SK-N-SH (cell line): Measurements from ENCODE around the gene ALKBH1. TPM values are rescaled to one million over a fixed set of nuclear protein-coding genes. Genes with fewer than 3 reads are reported as not detected.
A peak's percentile ranks its signal among the peaks of the same experiment; 100 is the strongest.

Source experiments
- CTCF ChIA-PET: fragments of 300-600, 350-600 bp; formaldehyde crosslinking; extraction: SDS; loops from one replicate; lab custom pipeline; 2021; lab: Yijun Ruan, JAX
- POLR2A ChIA-PET: fragments of 350-600 bp; sonication (Branson Sonifier 250); formaldehyde crosslinking; extraction: SDS; loops from one replicate; lab custom pipeline; 2020; ENCODE audit warnings: antibody characterized with exemption, inconsistent platforms; lab: Yijun Ruan, JAX
- DNase-seq: peaks from one replicate; pipeline ENCODE4 v3.0.0; 2012
- H2AFZ ChIP-seq: fragments of 200-600 bp; sonication (generic); 2 replicates; pipeline ENCODE4 v1.8.1; 2016; ENCODE audit warnings: antibody characterized with exemption, mild to moderate bottlenecking, low read depth
- H3F3A ChIP-seq: fragments of 200-600 bp; sonication (generic); replicated peaks from 2 replicates; pipeline ENCODE3; 2016; ENCODE audit warnings: antibody characterized with exemption, mild to moderate bottlenecking; ENCODE audit not compliant: insufficient read depth
- H3K27ac ChIP-seq, 2 experiments: fragments of 200-500 bp in 1 of 2; fragments of 200-600 bp in 1 of 2; sonication (Bioruptor generic) in 1 of 2; sonication (generic), shearing (Covaris generic) in 1 of 2; 2 replicates each; pipeline versions ENCODE4 v1.5.1 to v1.6.1; 2014 to 2016; ENCODE audit warnings: low read depth in 2 of 2, inconsistent platforms in 1 of 2, low read length in 1 of 2, mild to moderate bottlenecking in 1 of 2, mixed read lengths in 1 of 2
- H3K27me3 ChIP-seq: fragments of 200-600 bp; sonication (generic), shearing (Covaris generic); 2 replicates; pipeline ENCODE4 v1.6.1; 2016; ENCODE audit warnings: mixed run types; ENCODE audit not compliant: insufficient read depth
- H3K36me3 ChIP-seq, 2 experiments: fragments of 200-500 bp in 1 of 2; fragments of 200-600 bp in 1 of 2; sonication (Bioruptor generic) in 1 of 2; sonication (generic) in 1 of 2; replicated peaks in 1 of 2; 2 replicates each; pipeline versions ENCODE3 to v1.5.1; 2014 to 2016; ENCODE audit warnings: low read length in 1 of 2, mild to moderate bottlenecking in 1 of 2; ENCODE audit not compliant: insufficient read depth in 2 of 2, control insufficient read depth in 1 of 2
- H3K4me1 ChIP-seq, 2 experiments: fragments of 200-500 bp in 1 of 2; fragments of 200-600 bp in 1 of 2; sonication (Bioruptor generic) in 1 of 2; sonication (generic), shearing (Covaris generic) in 1 of 2; 2 replicates each; pipeline versions ENCODE4 v1.5.1 to v1.6.1; 2014 to 2016; ENCODE audit warnings: low read depth in 1 of 2, low read length in 1 of 2, mixed run types in 1 of 2; ENCODE audit not compliant: insufficient read depth in 2 of 2, control insufficient read depth in 1 of 2
- H3K4me2 ChIP-seq: fragments of 200-600 bp; sonication (generic), shearing (Covaris generic); 2 replicates; pipeline ENCODE4 v1.6.1; 2017; ENCODE audit warnings: mixed run types
- H3K4me3 ChIP-seq, 2 experiments: fragments of 200-500 bp in 1 of 2; fragments of 200-600 bp in 1 of 2; sonication (Bioruptor generic) in 1 of 2; sonication (generic), shearing (Covaris generic) in 1 of 2; 2 replicates each; pipeline versions ENCODE4 v1.5.1 to v1.8.1; 2014 to 2016; ENCODE audit warnings: low read depth in 2 of 2, inconsistent platforms in 1 of 2, low read length in 1 of 2, mild to moderate bottlenecking in 1 of 2, mixed read lengths in 1 of 2, moderate library complexity in 1 of 2
- H3K79me2 ChIP-seq: fragments of 200-600 bp; sonication (generic); 2 replicates; pipeline ENCODE4 v1.8.1; 2017; ENCODE audit warnings: mild to moderate bottlenecking; ENCODE audit not compliant: insufficient read depth
- H3K9ac ChIP-seq: fragments of 200-600 bp; sonication (generic); 2 replicates; pipeline ENCODE4 v1.6.1; 2017; ENCODE audit warnings: mixed run types
- H3K9me2 ChIP-seq: fragments of 200-600 bp; sonication (generic); 2 replicates; pipeline ENCODE4 v1.6.1; 2017; ENCODE audit warnings: mixed run types
- H3K9me3 ChIP-seq: fragments of 200-600 bp; sonication (generic); 2 replicates; pipeline ENCODE4 v1.6.1; 2017; ENCODE audit warnings: mixed run types, mild to moderate bottlenecking, moderate library complexity
- H4K20me1 ChIP-seq: fragments of 200-600 bp; sonication (generic); 2 replicates; pipeline ENCODE4 v1.6.1; 2017; ENCODE audit warnings: mild to moderate bottlenecking, mixed run types; ENCODE audit not compliant: insufficient read depth
- ELF1 ChIP-seq: IDR thresholded peaks from 2 replicates; pipeline ENCODE4 v1.4.0; 2012
- MXI1 ChIP-seq: IDR thresholded peaks from 2 replicates; pipeline ENCODE4 v1.6.1; 2012; ENCODE audit warnings: mild to moderate bottlenecking, low read depth, low read length, improper control_type of control experiment
- NFIC ChIP-seq: IDR thresholded peaks from 2 replicates; pipeline ENCODE4 v1.4.0; 2012; ENCODE audit warnings: borderline replicate concordance
- NRF1 ChIP-seq: IDR thresholded peaks from 2 replicates; pipeline ENCODE4 v1.6.1; 2012; ENCODE audit warnings: low read depth, mild to moderate bottlenecking, low read length
- POLR2AphosphoS5 ChIP-seq: IDR thresholded peaks from 2 replicates; pipeline ENCODE4 v1.6.1; 2012; ENCODE audit warnings: low read depth, low read length
- RXRA ChIP-seq: IDR thresholded peaks from 2 replicates; pipeline ENCODE4 v1.4.0; 2012; ENCODE audit warnings: low read depth, mild to moderate bottlenecking, borderline replicate concordance
- SMC3 ChIP-seq: IDR thresholded peaks from 2 replicates; pipeline ENCODE4 v1.6.1; 2012; ENCODE audit warnings: low read depth, low read length, improper control_type of control experiment
- YY1 ChIP-seq: IDR thresholded peaks from 2 replicates; pipeline ENCODE4 v1.4.0; 2012; ENCODE audit warnings: low read depth, mild to moderate bottlenecking
- ZBTB33 ChIP-seq: IDR thresholded peaks from 2 replicates; pipeline ENCODE4 v1.4.0; 2012; ENCODE audit warnings: low read depth, borderline replicate concordance
- WGBS: methylation state at CpG from one replicate; pipeline ENCODE4 v1.1.6; 2017; ENCODE audit warnings: low lambda C conversion rate; 5-methylcytosine and 5-hydroxymethylcytosine counted together
- polyA plus RNA-seq, 3 experiments: library from polyadenylated mRNA; depleted of rRNA; stranded (reverse); fragments of >200 nt; gene quantifications; 2 replicates each; pipeline ENCODE4 v1.2.3, GENCODE V29; 2012
- TF ChIP-seq, protein P1 (sequence below): IDR thresholded peaks from 2 replicates; pipeline ENCODE4 v1.6.1; 2012; ENCODE audit warnings: mild to moderate bottlenecking, low read depth, low read length, moderate library complexity
- TF ChIP-seq, protein P2 (sequence below): fragments of 200-600 bp; sonication (generic); IDR thresholded peaks from 2 replicates; pipeline ENCODE4 v1.6.1; 2017; ENCODE audit warnings: antibody characterized with exemption, mild to moderate bottlenecking, moderate library complexity

ALKBH1 gene
- polyA plus RNA-seq, 1 of the 3 experiments (the other 2 are of a cell fraction) = 10.7 TPM

GRCh38 chr14:77714926-77715325 is 7.1 kb upstream of the ALKBH1 start:
- Histone ChIP-seq H3K79me2 (peaks cover 50% of the 10 kb centered on the region), H4K20me1 (peaks cover 7% of the 10 kb centered on the region; the same call in 1 of the 2 replicates), H3K27me3 (no peaks in the 10 kb centered on the region), H3K9ac (no peak overlapping the region), H2AFZ (no peak overlapping the region), H3K4me2 (no peak overlapping the region), H3K27ac (no peak overlapping the region), H3K36me3 (peaks cover 56 to 65% of the 10 kb centered on the region in 2 experiments), H3K9me2 (no peaks in the 10 kb centered on the region), H3K4me1 (peaks cover 1 to 3% of the 10 kb centered on the region in 2 experiments; a peak in 2 of 4 replicates), H3F3A (peaks cover 26% of the 10 kb centered on the region), H3K9me3 (no peaks in the 10 kb centered on the region), H3K4me3 (no peak overlapping the region)
- WGBS = 98% methylated on average over 6 of the region's 6 CpGs
- CTCF ChIA-PET = no interaction called here
- POLR2A ChIA-PET = no interaction called here
- TF ChIP-seq, protein P1, sequence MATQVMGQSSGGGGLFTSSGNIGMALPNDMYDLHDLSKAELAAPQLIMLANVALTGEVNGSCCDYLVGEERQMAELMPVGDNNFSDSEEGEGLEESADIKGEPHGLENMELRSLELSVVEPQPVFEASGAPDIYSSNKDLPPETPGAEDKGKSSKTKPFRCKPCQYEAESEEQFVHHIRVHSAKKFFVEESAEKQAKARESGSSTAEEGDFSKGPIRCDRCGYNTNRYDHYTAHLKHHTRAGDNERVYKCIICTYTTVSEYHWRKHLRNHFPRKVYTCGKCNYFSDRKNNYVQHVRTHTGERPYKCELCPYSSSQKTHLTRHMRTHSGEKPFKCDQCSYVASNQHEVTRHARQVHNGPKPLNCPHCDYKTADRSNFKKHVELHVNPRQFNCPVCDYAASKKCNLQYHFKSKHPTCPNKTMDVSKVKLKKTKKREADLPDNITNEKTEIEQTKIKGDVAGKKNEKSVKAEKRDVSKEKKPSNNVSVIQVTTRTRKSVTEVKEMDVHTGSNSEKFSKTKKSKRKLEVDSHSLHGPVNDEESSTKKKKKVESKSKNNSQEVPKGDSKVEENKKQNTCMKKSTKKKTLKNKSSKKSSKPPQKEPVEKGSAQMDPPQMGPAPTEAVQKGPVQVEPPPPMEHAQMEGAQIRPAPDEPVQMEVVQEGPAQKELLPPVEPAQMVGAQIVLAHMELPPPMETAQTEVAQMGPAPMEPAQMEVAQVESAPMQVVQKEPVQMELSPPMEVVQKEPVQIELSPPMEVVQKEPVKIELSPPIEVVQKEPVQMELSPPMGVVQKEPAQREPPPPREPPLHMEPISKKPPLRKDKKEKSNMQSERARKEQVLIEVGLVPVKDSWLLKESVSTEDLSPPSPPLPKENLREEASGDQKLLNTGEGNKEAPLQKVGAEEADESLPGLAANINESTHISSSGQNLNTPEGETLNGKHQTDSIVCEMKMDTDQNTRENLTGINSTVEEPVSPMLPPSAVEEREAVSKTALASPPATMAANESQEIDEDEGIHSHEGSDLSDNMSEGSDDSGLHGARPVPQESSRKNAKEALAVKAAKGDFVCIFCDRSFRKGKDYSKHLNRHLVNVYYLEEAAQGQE = no peak
- TF ChIP-seq POLR2AphosphoS5 = 0 out of 2 replicates have a peak, but pooled peaks have one; percentile 20
- DNase-seq = no peak

- H3K4me1 ChIP-seq = peaks cover 17 to 19% of the 10 kb centered on the region in 2 experiments; a peak in 3 of 4 replicates
- ChIA-PET CTCF (no interaction called here), POLR2A (no interaction called here)
- no peak overlapping the region for H3K27ac ChIP-seq
- peaks cover 95% of the 10 kb centered on the region for H3K79me2 ChIP-seq
- no peak overlapping the region for H3K4me2 ChIP-seq
- H3K9me2 ChIP-seq = no peaks in the 10 kb centered on the region
- no peak for DNase-seq
- no peaks in the 10 kb centered on the region for H3K27me3 ChIP-seq
- TF ChIP-seq YY1 (no peak), ZBTB33 (no peak), ELF1 (no peak), RXRA (no peak), NRF1 (no peak), NFIC (no peak), SMC3 (no peak), MXI1 (no peak)
- TF ChIP-seq, protein P1 = no peak
- TF ChIP-seq, protein P2, sequence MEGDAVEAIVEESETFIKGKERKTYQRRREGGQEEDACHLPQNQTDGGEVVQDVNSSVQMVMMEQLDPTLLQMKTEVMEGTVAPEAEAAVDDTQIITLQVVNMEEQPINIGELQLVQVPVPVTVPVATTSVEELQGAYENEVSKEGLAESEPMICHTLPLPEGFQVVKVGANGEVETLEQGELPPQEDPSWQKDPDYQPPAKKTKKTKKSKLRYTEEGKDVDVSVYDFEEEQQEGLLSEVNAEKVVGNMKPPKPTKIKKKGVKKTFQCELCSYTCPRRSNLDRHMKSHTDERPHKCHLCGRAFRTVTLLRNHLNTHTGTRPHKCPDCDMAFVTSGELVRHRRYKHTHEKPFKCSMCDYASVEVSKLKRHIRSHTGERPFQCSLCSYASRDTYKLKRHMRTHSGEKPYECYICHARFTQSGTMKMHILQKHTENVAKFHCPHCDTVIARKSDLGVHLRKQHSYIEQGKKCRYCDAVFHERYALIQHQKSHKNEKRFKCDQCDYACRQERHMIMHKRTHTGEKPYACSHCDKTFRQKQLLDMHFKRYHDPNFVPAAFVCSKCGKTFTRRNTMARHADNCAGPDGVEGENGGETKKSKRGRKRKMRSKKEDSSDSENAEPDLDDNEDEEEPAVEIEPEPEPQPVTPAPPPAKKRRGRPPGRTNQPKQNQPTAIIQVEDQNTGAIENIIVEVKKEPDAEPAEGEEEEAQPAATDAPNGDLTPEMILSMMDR = no peak
- no peaks in the 10 kb centered on the region for H3K9me3 ChIP-seq
- H4K20me1 ChIP-seq = peaks cover 13% of the 10 kb centered on the region; the same call in 1 of the 2 replicates
- H3K9ac ChIP-seq = no peak overlapping the region
- H3K4me3 ChIP-seq = no peak overlapping the region
- WGBS = 35% methylated on average over 2 of the region's 2 CpGs
- no peak overlapping the region for H2AFZ ChIP-seq
- H3F3A ChIP-seq = peaks cover 15% of the 10 kb centered on the region
- H3K36me3 ChIP-seq = peaks cover 37 to 42% of the 10 kb centered on the region in 2 experiments
Measured at GRCh38 chr14:77710364-77710763, 2.5 kb upstream of the ALKBH1 start.
